HG03064 (cell line): Measurements from ENCODE around the gene CRP.
"Not testable (repeated sequence)": the region's sequence is repeated elsewhere in the genome, so short reads cannot be mapped to it uniquely, and the experiment has no call there.

Experiments
- ATAC-seq: cut with Tn5 transposase; IDR thresholded peaks from one replicate; pipeline ENCODE4 v1.9.1; 2021; ENCODE audit warnings: low read depth; ENCODE audit not compliant: unreplicated experiment

CRP gene

GRCh38 chr1:159714529-159714928, at the start of gene CRP:
Gene CRP, minus strand, starts transcription at chr1:159714589. Its CDS starts 104 bp downstream, at chr1:159714485.
- no peak for ATAC-seq

GRCh38 chr1:159763686-159764085, 49.3 kb upstream of the CRP start:
- no peak for ATAC-seq

GRCh38 chr1:159756397-159756796, 42.0 kb upstream of the CRP start:
- no peak for ATAC-seq

- ATAC-seq = no peak
These were observed 41.1 kb upstream of the CRP start for GRCh38 chr1:159755451-159756007.

- ATAC-seq = no peak
These were observed 39.0 kb upstream of the CRP start for GRCh38 chr1:159753386-159753785.

- no peak for ATAC-seq
These were observed 37.8 kb upstream of the CRP start for GRCh38 chr1:159752135-159752580.

GRCh38 chr1:159751031-159751430, 36.6 kb upstream of the CRP start:
- ATAC-seq = no peak

- no peak for ATAC-seq
These were observed 36.2 kb upstream of the CRP start for GRCh38 chr1:159750621-159751020.

- no peak for ATAC-seq
These were observed 35.2 kb upstream of the CRP start for GRCh38 chr1:159749630-159750029.

GRCh38 chr1:159748370-159748769, 34.0 kb upstream of the CRP start:
- ATAC-seq = no peak

- no peak for ATAC-seq
These were observed 32.3 kb upstream of the CRP start for GRCh38 chr1:159746666-159747065.

GRCh38 chr1:159743651-159744410, 29.4 kb upstream of the CRP start:
- ATAC-seq = no peak

- no peak for ATAC-seq
These were observed 23.0 kb upstream of the CRP start for GRCh38 chr1:159737238-159737916.

GRCh38 chr1:159723188-159723587, 8.8 kb upstream of the CRP start:
- ATAC-seq = not testable (repeated sequence)

- no peak for ATAC-seq
These were observed 5.6 kb upstream of the CRP start for GRCh38 chr1:159719990-159720389.

- no peak for ATAC-seq
These were observed 1.5 kb upstream of the CRP start for GRCh38 chr1:159715855-159716254.

- ATAC-seq = no peak
These were observed 2.3 kb downstream of the CRP start for GRCh38 chr1:159712080-159712479.

- no peak for ATAC-seq
These were observed 6.7 kb downstream of the CRP start for GRCh38 chr1:159707472-159708260.

GRCh38 chr1:159705904-159706256, 8.5 kb downstream of the CRP start:
- ATAC-seq = no peak

GRCh38 chr1:159705251-159705903, 9.0 kb downstream of the CRP start:
- no peak for ATAC-seq

GRCh38 chr1:159704481-159704880, 9.9 kb downstream of the CRP start:
- no peak for ATAC-seq
